A549 (cell line): ENCODE data around the gene ZFYVE27. TPM values are rescaled to one million over a fixed set of nuclear protein-coding genes. Genes with fewer than 3 reads are reported as not detected.

Experiments
- ATAC-seq, 2 experiments: fragments of 200-7000 bp in 1 of 2; fragments of >200 bp in 1 of 2; cut with Nextera tagmentation in 1 of 2; cut with Tn5 transposase in 1 of 2; 3 replicates each; pipeline versions ENCODE4 v1.8.0 to v1.9.1; 2018 to 2020; ENCODE audit warnings: mild to moderate bottlenecking in 1 of 2, moderate library complexity in 1 of 2
- CTCF ChIA-PET: fragments of 300-600 bp; sonication (Branson Sonifier 250); formaldehyde crosslinking; extraction: SDS; loops from one replicate; lab custom pipeline; 2021; ENCODE audit warnings: antibody characterized with exemption, inconsistent platforms; lab: Yijun Ruan, JAX
- POLR2A ChIA-PET: fragments of 350-600 bp; formaldehyde crosslinking; extraction: SDS; loops from one replicate; lab custom pipeline; 2021; ENCODE audit warnings: antibody characterized with exemption, inconsistent platforms; lab: Yijun Ruan, JAX
- DNase-seq, 2 experiments: peaks; one replicate each; pipeline versions ENCODE4 v3.0.0 to v3.0.0-alpha.2; 2011 to 2016; ENCODE audit warnings: low read depth in 1 of 2, low spot score in 1 of 2
- FAIRE-seq: peaks from 2 replicates; lab custom pipeline; 2011; peaks lifted over from hg19 to GRCh38; lab: Jason Lieb, UNC
- H3K27ac ChIP-seq, 2 experiments: fragments of >200 bp; sonication (Bioruptor Twin); formaldehyde crosslinking; 3 replicates each; pipeline ENCODE4 v1.5.1; 2016 to 2017
- H3K4me1 ChIP-seq: fragments of >200 bp; sonication (Bioruptor Twin); formaldehyde crosslinking; 3 replicates; pipeline ENCODE4 v1.6.1; 2016
- H3K4me2 ChIP-seq: fragments of >200 bp; sonication (Bioruptor Twin); formaldehyde crosslinking; 3 replicates; pipeline ENCODE4 v1.6.1; 2016
- H3K4me3 ChIP-seq: fragments of >200 bp; sonication (Bioruptor Twin); formaldehyde crosslinking; 3 replicates; pipeline ENCODE4 v1.5.1; 2016
- H3K9me3 ChIP-seq: fragments of >200 bp; sonication (Bioruptor Twin); formaldehyde crosslinking; 3 replicates; pipeline ENCODE4 v1.6.1; 2016
- BHLHE40 ChIP-seq: IDR thresholded peaks from 2 replicates; pipeline ENCODE4 v1.6.1; 2012; ENCODE audit warnings: low read depth, low read length, inconsistent platforms
- CEBPB ChIP-seq, 2 experiments: fragments of >200 bp in 1 of 2; sonication (Bioruptor Twin) in 1 of 2; formaldehyde crosslinking in 1 of 2; IDR thresholded peaks; 2 replicates each; pipeline ENCODE4 v1.6.1; 2012 to 2016
- CHD2 ChIP-seq: fragments of 150-350 bp; IDR thresholded peaks from 2 replicates; pipeline ENCODE4 v1.6.1; 2014; ENCODE audit warnings: low read length; ENCODE audit not compliant: partially characterized antibody
- FOSB ChIP-seq: fragments of 250-450 bp; sonication (Bioruptor Pico); IDR thresholded peaks from 2 replicates; pipeline ENCODE4 v1.5.0; 2020; ENCODE audit warnings: mild to moderate bottlenecking, moderate library complexity
- FOXS1 ChIP-seq: fragments of 250-450 bp; sonication (Bioruptor Pico); IDR thresholded peaks from 2 replicates; pipeline ENCODE4 v1.5.0; 2020; ENCODE audit warnings: mild to moderate bottlenecking, moderate library complexity
- GATA3 ChIP-seq: IDR thresholded peaks from 2 replicates; pipeline ENCODE4 v1.6.1; 2012; ENCODE audit warnings: borderline replicate concordance
- HOXA7 ChIP-seq: fragments of 250-450 bp; sonication (Bioruptor Pico); IDR thresholded peaks from 2 replicates; pipeline ENCODE4 v1.5.0; 2020; ENCODE audit warnings: mild to moderate bottlenecking, moderate library complexity
- HOXB13 ChIP-seq: fragments of 250-450 bp; sonication (Bioruptor Pico); IDR thresholded peaks from 2 replicates; pipeline ENCODE4 v1.5.0; 2020; ENCODE audit warnings: low read depth, mild to moderate bottlenecking, moderate library complexity
- HOXB5 ChIP-seq: fragments of 250-450 bp; sonication (Bioruptor Pico); IDR thresholded peaks from 2 replicates; pipeline ENCODE4 v1.5.0; 2020; ENCODE audit warnings: mild to moderate bottlenecking, moderate library complexity
- KDM1A ChIP-seq: fragments of 200-600 bp; sonication (generic); IDR thresholded peaks from 2 replicates; pipeline ENCODE4 v1.6.1; 2016; ENCODE audit warnings: low read depth, mild to moderate bottlenecking
- MAFK ChIP-seq: fragments of 450-650 bp; IDR thresholded peaks from 2 replicates; pipeline ENCODE4 v1.6.1; 2014; ENCODE audit not compliant: partially characterized antibody
- RFX5 ChIP-seq: fragments of 450-650 bp; IDR thresholded peaks from 2 replicates; pipeline ENCODE4 v1.7.1; 2014; ENCODE audit warnings: antibody characterized with exemption, mild to moderate bottlenecking, moderate library complexity
- SREBF2 ChIP-seq: fragments of 450-650 bp; IDR thresholded peaks from 2 replicates; pipeline ENCODE4 v1.6.1; 2014; ENCODE audit warnings: mild to moderate bottlenecking, moderate library complexity
- ZC3H11A ChIP-seq: fragments of 450-650 bp; IDR thresholded peaks from 2 replicates; pipeline ENCODE4 v1.6.1; 2014; ENCODE audit warnings: antibody characterized with exemption, mild to moderate bottlenecking
- ZSCAN20 ChIP-seq: fragments of 250-450 bp; sonication (Bioruptor Pico); IDR thresholded peaks from 2 replicates; pipeline ENCODE4 v1.8.0; 2022; ENCODE audit warnings: mild to moderate bottlenecking, moderate library complexity
- WGBS: methylation state at CpG from one replicate; pipeline ENCODE4 v1.1.6; 2017; ENCODE audit errors: missing lambda C conversion rate; 5-methylcytosine and 5-hydroxymethylcytosine counted together
- polyA plus RNA-seq, 4 experiments: library from polyadenylated mRNA; depleted of rRNA in 3 of 4; stranded (reverse); fragments of >200 nt; fragmentation: RNase III in 1 of 4; extraction: RNeasy Plus Mini Kit Qiagen cat#74134 plus additional on column Dnase treatment in 1 of 4; gene quantifications; 2 replicates in 3 of 4; 3 replicates in 1 of 4; pipeline ENCODE4 v1.2.3, GENCODE V29; 2011 to 2017
- TF ChIP-seq, protein P1 (sequence below): fragments of 150-350 bp; IDR thresholded peaks from 2 replicates; pipeline ENCODE4 v1.6.1; 2014; ENCODE audit warnings: low read depth, mild to moderate bottlenecking, low read length
- TF ChIP-seq, protein P2 (sequence below): fragments of 200-600 bp; sonication (generic); IDR thresholded peaks from 2 replicates; pipeline ENCODE4 v1.6.1; 2016; ENCODE audit warnings: antibody characterized with exemption, mild to moderate bottlenecking, moderate library complexity
- TF ChIP-seq, protein P3 (sequence below): fragments of >200 bp; sonication (Bioruptor Twin); formaldehyde crosslinking; IDR thresholded peaks from 3 replicates; pipeline ENCODE4 v1.6.1; 2016
- TF ChIP-seq, protein P4 (sequence below): fragments of 250-450 bp; sonication (Bioruptor Pico); IDR thresholded peaks from 2 replicates; pipeline ENCODE4 v1.5.0; 2021; ENCODE audit warnings: mild to moderate bottlenecking, moderate library complexity, borderline replicate concordance

The ZFYVE27 gene
- polyA plus RNA-seq, 2 of the 4 experiments (the other 2 are of a cell fraction) = 17.1 to 20.1 TPM

DNA sequence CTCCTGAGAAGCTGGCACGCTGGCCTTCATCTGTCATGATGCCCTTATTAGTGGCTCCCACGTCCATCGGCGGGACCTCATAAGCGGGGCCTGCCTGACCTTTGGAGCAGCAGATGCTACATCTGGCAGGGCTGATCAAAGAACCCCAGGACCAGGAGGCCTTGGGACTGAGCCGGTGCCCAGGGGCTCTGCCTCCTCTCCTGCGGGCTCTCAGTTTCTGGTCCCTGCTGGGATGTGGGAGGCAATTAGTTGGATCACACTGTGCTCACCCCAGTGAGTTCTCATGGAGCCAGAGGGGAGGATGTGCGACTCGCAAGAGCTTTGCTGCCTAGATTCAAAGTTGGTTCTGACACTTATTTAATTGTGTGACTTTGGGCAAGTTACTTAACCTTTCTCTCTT, 63.5 kb downstream of the ZFYVE27 start:
- CTCF ChIA-PET = interaction anchor here (2.0 to 17.4 kb wide), 3 partner anchors 8 to 68 kb away, joined by 4 to 649 read pairs (median 55); no protein-coding TSS in a partner anchor
- Histone ChIP-seq H3K4me2 (no peak overlapping the region), H3K9me3 (peaks cover 10% of the 10 kb centered on the region; the same call in 2 of the 3 replicates), H3K4me3 (no peak overlapping the region), H3K27ac (no peak overlapping the region), H3K4me1 (no peaks in the 10 kb centered on the region)
- WGBS = 75% methylated on average over 5 of the region's 9 CpGs
- no peak for TF ChIP-seq ZSCAN20
- FAIRE-seq = no peak
- POLR2A ChIA-PET = interaction anchor here (0.9 kb wide), 1 partner anchor 64 kb away, joined by 3 read pairs; the partner anchor contains the start of gene ZFYVE27
- DNase-seq = no peak
- ATAC-seq = no peak

DNA sequence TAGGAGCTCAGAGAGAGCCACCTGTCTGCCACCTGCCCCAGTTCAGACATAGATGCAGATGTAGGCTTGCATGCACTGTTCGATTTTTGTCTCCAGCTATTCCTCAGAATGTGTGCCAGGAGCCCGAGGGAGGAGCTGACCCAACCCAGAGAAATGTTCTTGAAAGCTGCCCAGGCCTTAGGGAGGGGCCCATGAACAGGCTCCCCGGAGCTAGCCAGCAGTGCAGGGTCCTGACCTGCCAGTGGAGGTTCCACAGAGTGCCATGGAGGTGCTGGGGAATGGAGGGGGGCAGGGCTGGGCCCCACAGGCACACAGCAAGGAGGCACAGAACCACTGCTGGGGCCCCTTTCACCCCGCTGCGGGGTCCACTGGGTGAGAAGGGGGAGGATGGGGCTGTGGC, 64.5 kb downstream of the ZFYVE27 start:
- no peaks in the 10 kb centered on the region for H3K4me1 ChIP-seq
- no peak for ATAC-seq
- no peak overlapping the region for H3K4me2 ChIP-seq
- H3K27ac ChIP-seq = no peak overlapping the region
- CTCF ChIA-PET = interaction anchor here (0.6 to 17.4 kb wide), 5 partner anchors 9 to 216 kb away, joined by 3 to 649 read pairs (median 4); no protein-coding TSS in a partner anchor
- WGBS = 20% methylated on average over 3 of the region's 5 CpGs
- no peak for DNase-seq
- FAIRE-seq = no peak
- H3K9me3 ChIP-seq = peaks cover 10% of the 10 kb centered on the region; the same call in 2 of the 3 replicates
- POLR2A ChIA-PET = interaction anchor here (0.9 kb wide), 1 partner anchor 65 kb away, joined by 3 read pairs; the partner anchor contains the start of gene ZFYVE27
- no peak overlapping the region for H3K4me3 ChIP-seq
- TF ChIP-seq HOXA7 (no peak), ZC3H11A (no peak), FOXS1 (no peak), HOXB13 (CRISPR knock-in tag) (no peak), HOXB5 (CRISPR knock-in tag) (no peak), ZSCAN20 (no peak), RFX5 (no peak), MAFK (no peak), CHD2 (no peak), FOSB (CRISPR knock-in tag) (no peak), KDM1A (no peak), CEBPB (IDR thresholded peaks at IDR 0.05) (no peak), GATA3 (no peak), BHLHE40 (no peak), SREBF2 (no peak)
- TF ChIP-seq, protein P1, sequence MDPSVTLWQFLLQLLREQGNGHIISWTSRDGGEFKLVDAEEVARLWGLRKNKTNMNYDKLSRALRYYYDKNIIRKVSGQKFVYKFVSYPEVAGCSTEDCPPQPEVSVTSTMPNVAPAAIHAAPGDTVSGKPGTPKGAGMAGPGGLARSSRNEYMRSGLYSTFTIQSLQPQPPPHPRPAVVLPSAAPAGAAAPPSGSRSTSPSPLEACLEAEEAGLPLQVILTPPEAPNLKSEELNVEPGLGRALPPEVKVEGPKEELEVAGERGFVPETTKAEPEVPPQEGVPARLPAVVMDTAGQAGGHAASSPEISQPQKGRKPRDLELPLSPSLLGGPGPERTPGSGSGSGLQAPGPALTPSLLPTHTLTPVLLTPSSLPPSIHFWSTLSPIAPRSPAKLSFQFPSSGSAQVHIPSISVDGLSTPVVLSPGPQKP = no peak
- TF ChIP-seq, protein P2, sequence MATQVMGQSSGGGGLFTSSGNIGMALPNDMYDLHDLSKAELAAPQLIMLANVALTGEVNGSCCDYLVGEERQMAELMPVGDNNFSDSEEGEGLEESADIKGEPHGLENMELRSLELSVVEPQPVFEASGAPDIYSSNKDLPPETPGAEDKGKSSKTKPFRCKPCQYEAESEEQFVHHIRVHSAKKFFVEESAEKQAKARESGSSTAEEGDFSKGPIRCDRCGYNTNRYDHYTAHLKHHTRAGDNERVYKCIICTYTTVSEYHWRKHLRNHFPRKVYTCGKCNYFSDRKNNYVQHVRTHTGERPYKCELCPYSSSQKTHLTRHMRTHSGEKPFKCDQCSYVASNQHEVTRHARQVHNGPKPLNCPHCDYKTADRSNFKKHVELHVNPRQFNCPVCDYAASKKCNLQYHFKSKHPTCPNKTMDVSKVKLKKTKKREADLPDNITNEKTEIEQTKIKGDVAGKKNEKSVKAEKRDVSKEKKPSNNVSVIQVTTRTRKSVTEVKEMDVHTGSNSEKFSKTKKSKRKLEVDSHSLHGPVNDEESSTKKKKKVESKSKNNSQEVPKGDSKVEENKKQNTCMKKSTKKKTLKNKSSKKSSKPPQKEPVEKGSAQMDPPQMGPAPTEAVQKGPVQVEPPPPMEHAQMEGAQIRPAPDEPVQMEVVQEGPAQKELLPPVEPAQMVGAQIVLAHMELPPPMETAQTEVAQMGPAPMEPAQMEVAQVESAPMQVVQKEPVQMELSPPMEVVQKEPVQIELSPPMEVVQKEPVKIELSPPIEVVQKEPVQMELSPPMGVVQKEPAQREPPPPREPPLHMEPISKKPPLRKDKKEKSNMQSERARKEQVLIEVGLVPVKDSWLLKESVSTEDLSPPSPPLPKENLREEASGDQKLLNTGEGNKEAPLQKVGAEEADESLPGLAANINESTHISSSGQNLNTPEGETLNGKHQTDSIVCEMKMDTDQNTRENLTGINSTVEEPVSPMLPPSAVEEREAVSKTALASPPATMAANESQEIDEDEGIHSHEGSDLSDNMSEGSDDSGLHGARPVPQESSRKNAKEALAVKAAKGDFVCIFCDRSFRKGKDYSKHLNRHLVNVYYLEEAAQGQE = no peak
- TF ChIP-seq, protein P3, sequence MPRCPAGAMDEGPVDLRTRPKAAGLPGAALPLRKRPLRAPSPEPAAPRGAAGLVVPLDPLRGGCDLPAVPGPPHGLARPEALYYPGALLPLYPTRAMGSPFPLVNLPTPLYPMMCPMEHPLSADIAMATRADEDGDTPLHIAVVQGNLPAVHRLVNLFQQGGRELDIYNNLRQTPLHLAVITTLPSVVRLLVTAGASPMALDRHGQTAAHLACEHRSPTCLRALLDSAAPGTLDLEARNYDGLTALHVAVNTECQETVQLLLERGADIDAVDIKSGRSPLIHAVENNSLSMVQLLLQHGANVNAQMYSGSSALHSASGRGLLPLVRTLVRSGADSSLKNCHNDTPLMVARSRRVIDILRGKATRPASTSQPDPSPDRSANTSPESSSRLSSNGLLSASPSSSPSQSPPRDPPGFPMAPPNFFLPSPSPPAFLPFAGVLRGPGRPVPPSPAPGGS = no peak
- TF ChIP-seq, protein P4, sequence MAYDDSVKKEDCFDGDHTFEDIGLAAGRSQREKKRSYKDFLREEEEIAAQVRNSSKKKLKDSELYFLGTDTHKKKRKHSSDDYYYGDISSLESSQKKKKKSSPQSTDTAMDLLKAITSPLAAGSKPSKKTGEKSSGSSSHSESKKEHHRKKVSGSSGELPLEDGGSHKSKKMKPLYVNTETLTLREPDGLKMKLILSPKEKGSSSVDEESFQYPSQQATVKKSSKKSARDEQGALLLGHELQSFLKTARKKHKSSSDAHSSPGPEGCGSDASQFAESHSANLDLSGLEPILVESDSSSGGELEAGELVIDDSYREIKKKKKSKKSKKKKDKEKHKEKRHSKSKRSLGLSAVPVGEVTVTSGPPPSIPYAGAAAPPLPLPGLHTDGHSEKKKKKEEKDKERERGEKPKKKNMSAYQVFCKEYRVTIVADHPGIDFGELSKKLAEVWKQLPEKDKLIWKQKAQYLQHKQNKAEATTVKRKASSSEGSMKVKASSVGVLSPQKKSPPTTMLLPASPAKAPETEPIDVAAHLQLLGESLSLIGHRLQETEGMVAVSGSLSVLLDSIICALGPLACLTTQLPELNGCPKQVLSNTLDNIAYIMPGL = no peak
